Measurements from ENCODE around the gene CLDN1. TPM values are rescaled to one million over a fixed set of nuclear protein-coding genes. Genes with fewer than 3 reads are reported as not detected.

CLDN1 gene
- total RNA-seq, 2 experiments from 2014 or later, result 0.07 to 0.22 TPM

Other genes starting within 250 kb of the CLDN1 start
- gene P3H2, start 201.5 kb downstream of the CLDN1 start, total RNA-seq, result not detected
- not detected for gene CLDN16, start 65.7 kb upstream of the CLDN1 start, total RNA-seq
- not detected for gene TMEM207, start 127.5 kb upstream of the CLDN1 start, total RNA-seq
- 10 to 100 TPM; 14.8 to 15.8 TPM for gene IL1RAP, start 191.6 kb upstream of the CLDN1 start, total RNA-seq

Data from activated CD4-positive, alpha-beta memory T cell treated with anti-CD3 and anti-CD28 coated beads for 36 hours (primary cell).